ENCODE results near the gene CROCC2.

CROCC2 gene

DNA sequence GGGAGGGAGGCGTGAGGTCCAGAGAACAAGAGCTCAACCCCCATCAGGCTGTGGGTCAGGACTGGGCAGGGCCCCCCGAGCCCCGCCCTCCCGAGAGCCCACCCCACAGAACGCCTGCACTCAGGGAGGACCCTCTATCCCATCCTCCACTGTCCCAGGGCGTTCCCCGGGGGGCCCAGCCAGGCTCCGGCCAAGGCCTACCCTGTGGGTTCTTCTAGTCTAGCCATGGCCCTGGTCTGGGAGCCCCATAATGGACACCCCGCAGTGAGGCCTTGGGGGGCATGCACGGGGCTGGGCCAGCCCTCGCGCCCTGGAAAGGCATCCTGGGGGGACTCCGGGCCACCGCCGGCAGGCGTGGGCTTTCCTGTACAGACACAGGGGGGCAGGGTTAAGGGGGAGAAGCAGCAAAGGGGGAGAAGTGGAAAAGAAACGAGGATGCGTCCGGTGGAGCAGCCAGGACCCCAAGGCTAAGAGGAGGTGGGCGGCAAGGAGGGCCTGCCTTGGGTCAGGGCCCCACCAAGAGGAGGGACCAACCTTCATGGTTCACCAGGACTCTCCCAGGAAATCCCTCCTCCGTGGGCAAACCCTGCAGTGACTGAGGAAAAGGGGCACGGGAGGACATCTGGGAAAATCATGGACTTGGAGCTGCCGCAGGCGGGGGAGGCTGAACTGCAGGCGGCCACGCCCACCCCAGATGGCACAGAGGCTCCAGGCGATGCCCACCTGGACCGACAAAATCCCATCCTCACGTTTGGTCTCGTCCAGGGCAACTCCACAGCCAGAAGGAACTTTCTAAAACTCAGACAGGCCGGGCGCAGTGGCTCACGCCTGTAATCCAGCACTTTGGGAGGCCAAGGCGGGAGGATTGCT is 2.7 kb upstream of the CROCC2 start:
- ChIA-PET CTCF (interaction anchor here (1.5 kb wide), 1 partner anchor 11 kb away, joined by 5 read pairs; no protein-coding TSS in a partner anchor), POLR2A (no interaction called here)
- H3K4me3 ChIP-seq (ENCODE audit: low read depth, low read length), result no peak overlapping the region
- no peaks in the 10 kb centered on the region for H3K36me3 ChIP-seq (ENCODE audit: control insufficient read depth in 2 of 2, insufficient read depth in 1 of 2, low read length in 2 of 2)
- TF ChIP-seq ZNF530 (tag by site-specific recombination; IDR thresholded peaks at IDR 0.05; ENCODE audit: low read depth), result no peak
- TF ChIP-seq MEIS1 (CRISPR knock-in tag; IDR thresholded peaks at IDR 0.05; ENCODE audit: borderline replicate concordance), result no peak
- TF ChIP-seq AEBP2 (tag by site-specific recombination; IDR thresholded peaks at IDR 0.05; ENCODE audit: borderline replicate concordance), result no peak
- TF ChIP-seq GLIS2 (tag by site-specific recombination; IDR thresholded peaks at IDR 0.05), result no peak
- no peak for TF ChIP-seq ZNF280D (tag by site-specific recombination; IDR thresholded peaks at IDR 0.05)
- TF ChIP-seq ZIC2 (tag by site-specific recombination; IDR thresholded peaks at IDR 0.05), result no peak
- TF ChIP-seq, protein P1, sequence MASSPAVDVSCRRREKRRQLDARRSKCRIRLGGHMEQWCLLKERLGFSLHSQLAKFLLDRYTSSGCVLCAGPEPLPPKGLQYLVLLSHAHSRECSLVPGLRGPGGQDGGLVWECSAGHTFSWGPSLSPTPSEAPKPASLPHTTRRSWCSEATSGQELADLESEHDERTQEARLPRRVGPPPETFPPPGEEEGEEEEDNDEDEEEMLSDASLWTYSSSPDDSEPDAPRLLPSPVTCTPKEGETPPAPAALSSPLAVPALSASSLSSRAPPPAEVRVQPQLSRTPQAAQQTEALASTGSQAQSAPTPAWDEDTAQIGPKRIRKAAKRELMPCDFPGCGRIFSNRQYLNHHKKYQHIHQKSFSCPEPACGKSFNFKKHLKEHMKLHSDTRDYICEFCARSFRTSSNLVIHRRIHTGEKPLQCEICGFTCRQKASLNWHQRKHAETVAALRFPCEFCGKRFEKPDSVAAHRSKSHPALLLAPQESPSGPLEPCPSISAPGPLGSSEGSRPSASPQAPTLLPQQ (tag by site-specific recombination; IDR thresholded peaks at IDR 0.05), result no peak
- TF ChIP-seq ZNF184 (tag by site-specific recombination; IDR thresholded peaks at IDR 0.05), result no peak
- no peak for TF ChIP-seq ZBTB44 (tag by site-specific recombination; IDR thresholded peaks at IDR 0.05)
- H3K27ac ChIP-seq (ENCODE audit: extremely low read depth, low read depth, low read length), result no peak overlapping the region
- H3K9me3 ChIP-seq (ENCODE audit: control insufficient read depth, insufficient read depth, low read depth, low read length), result no peaks in the 10 kb centered on the region
- H3K4me1 ChIP-seq (ENCODE audit: control insufficient read depth, insufficient read depth, low read length), result no peaks in the 10 kb centered on the region; the same call in 1 of the 2 replicates

GRCh38 chr2:240904216-240905175 is 1.6 kb upstream of the CROCC2 start:
- no peak overlapping the region for H3K4me3 ChIP-seq (ENCODE audit: low read depth, low read length)
- POLR2A ChIA-PET, result no interaction called here

More at GRCh38 chr2:240904216-240905175, 1.6 kb upstream of the CROCC2 start:
- CTCF ChIA-PET, result no interaction called here
- H3K4me1 ChIP-seq (ENCODE audit: control insufficient read depth, insufficient read depth, low read length), result no peaks in the 10 kb centered on the region; the same call in 1 of the 2 replicates
- no peaks in the 10 kb centered on the region for H3K36me3 ChIP-seq (ENCODE audit: control insufficient read depth in 2 of 2, insufficient read depth in 1 of 2, low read length in 2 of 2)
- no peak overlapping the region for H3K27ac ChIP-seq (ENCODE audit: extremely low read depth, low read depth, low read length)
- TF ChIP-seq ZNF785 (tag by site-specific recombination; IDR thresholded peaks at IDR 0.05) (no peak), ZIC2 (tag by site-specific recombination; IDR thresholded peaks at IDR 0.05) (peak; percentile 72), HOXA7 (CRISPR knock-in tag; IDR thresholded peaks at IDR 0.05; ENCODE audit: borderline replicate concordance) (no peak)
- H3K9me3 ChIP-seq (ENCODE audit: control insufficient read depth, insufficient read depth, low read depth, low read length), result no peaks in the 10 kb centered on the region
